Right atrium auricular region (tissue), 2 donors: ENCODE measurements around the gene SPTSSB. TPM values are rescaled to one million over a fixed set of nuclear protein-coding genes. Genes with fewer than 3 reads are reported as not detected.

Experiments used
- DNase-seq: peaks from one replicate; pipeline ENCODE4 v3.0.0-alpha.2; 2019; ENCODE audit warnings: low spot score
- H3K27ac ChIP-seq, 2 donors: fragments of 200-600 bp; sonication (generic); 1 replicate in 1 of 2; 2 replicates in 1 of 2; pipeline ENCODE4 v1.5.1; 2016 to 2019
- H3K27me3 ChIP-seq, 2 donors: fragments of 200-600 bp; sonication (generic); one replicate each; pipeline versions ENCODE4 v1.5.1 to v1.6.0; 2017 to 2019
- H3K36me3 ChIP-seq: fragments of 200-600 bp; sonication (generic); one replicate; pipeline ENCODE4 v1.5.1; 2016
- H3K4me1 ChIP-seq, 2 donors: fragments of 200-600 bp; sonication (generic); one replicate each; pipeline versions ENCODE4 v1.5.1 to v1.6.0; 2017 to 2019
- H3K4me3 ChIP-seq, 2 donors: fragments of 200-600 bp; sonication (generic); 1 replicate in 1 of 2; 2 replicates in 1 of 2; pipeline ENCODE4 v1.5.1; 2017 to 2019; ENCODE audit warnings: mild to moderate bottlenecking in 1 of 2, moderate library complexity in 1 of 2
- H3K9me3 ChIP-seq, 2 donors: fragments of 200-600 bp; sonication (generic); one replicate each; pipeline ENCODE4 v1.5.1; 2019
- CTCF ChIP-seq, 2 donors: fragments of 200-600 bp; sonication (generic); IDR thresholded peaks; one replicate each; pipeline ENCODE4 v1.5.1; 2019; ENCODE audit warnings: antibody characterized with exemption in 2 of 2
- total RNA-seq, 2 donors: library from RNA; depleted of rRNA; stranded (reverse); fragments of >200 nt; gene quantifications; one replicate each; pipeline ENCODE4 v1.1.0, GENCODE V29; 2016

Gene SPTSSB
- total RNA-seq, 2 donors from 2014 or later, result not detected

GRCh38 chr3:161406594-161407555, 35.6 kb upstream of the SPTSSB start:
- no peaks in the 10 kb centered on the region for H3K36me3 ChIP-seq
- no peaks in the 10 kb centered on the region for H3K9me3 ChIP-seq
- no peaks in the 10 kb centered on the region for H3K27me3 ChIP-seq
- no peak overlapping the region for H3K4me3 ChIP-seq
- no peaks in the 10 kb centered on the region for H3K4me1 ChIP-seq
- DNase-seq, result no peak
- no peak overlapping the region for H3K27ac ChIP-seq
- no peak for TF ChIP-seq CTCF (IDR thresholded peaks at IDR 0.05)

- H3K9me3 ChIP-seq, result no peaks in the 10 kb centered on the region
- H3K4me3 ChIP-seq, result no peak overlapping the region
- no peak overlapping the region for H3K27ac ChIP-seq
- H3K27me3 ChIP-seq, result no peaks in the 10 kb centered on the region
- H3K4me1 ChIP-seq, result no peaks in the 10 kb centered on the region
- no peaks in the 10 kb centered on the region for H3K36me3 ChIP-seq
- no peak for TF ChIP-seq CTCF (IDR thresholded peaks at IDR 0.05)
- no peak for DNase-seq
Observed at GRCh38 chr3:161405836-161406235, 34.5 kb upstream of the SPTSSB start.

- Histone ChIP-seq H3K4me1 (no peaks in the 10 kb centered on the region), H3K4me3 (no peak overlapping the region), H3K9me3 (no peaks in the 10 kb centered on the region), H3K27me3 (no peaks in the 10 kb centered on the region), H3K36me3 (no peaks in the 10 kb centered on the region), H3K27ac (no peak overlapping the region)
- no peak for TF ChIP-seq CTCF (IDR thresholded peaks at IDR 0.05)
- no peak for DNase-seq
Observed at GRCh38 chr3:161405087-161405486, 33.8 kb upstream of the SPTSSB start.

GRCh38 chr3:161403251-161403650, 31.9 kb upstream of the SPTSSB start:
- no peak for DNase-seq
- Histone ChIP-seq H3K4me1 (no peaks in the 10 kb centered on the region), H3K4me3 (no peak overlapping the region), H3K9me3 (peaks cover 0 to 4% of the 10 kb centered on the region in 2 donors), H3K36me3 (no peaks in the 10 kb centered on the region), H3K27ac (no peak overlapping the region), H3K27me3 (no peaks in the 10 kb centered on the region)
- no peak for TF ChIP-seq CTCF (IDR thresholded peaks at IDR 0.05)

- no peak for DNase-seq
- no peak overlapping the region for H3K27ac ChIP-seq
Observed at GRCh38 chr3:161401389-161401788, 30.1 kb upstream of the SPTSSB start.

More at GRCh38 chr3:161401389-161401788, 30.1 kb upstream of the SPTSSB start:
- peaks cover 0 to 4% of the 10 kb centered on the region in 2 donors for H3K9me3 ChIP-seq
- no peaks in the 10 kb centered on the region for H3K4me1 ChIP-seq
- no peak for TF ChIP-seq CTCF (IDR thresholded peaks at IDR 0.05)
- H3K27me3 ChIP-seq, result no peaks in the 10 kb centered on the region
- H3K4me3 ChIP-seq, result no peak overlapping the region
- H3K36me3 ChIP-seq, result no peaks in the 10 kb centered on the region
